ENCODE measurements around the gene FEN1. TPM values are rescaled to one million over a fixed set of nuclear protein-coding genes. Genes with fewer than 3 reads are reported as not detected.

The FEN1 gene
- total RNA-seq, 2 donors from 2014 or later = 4.5 to 5.4 TPM

- no peaks in the 10 kb centered on the region for H3K9me3 ChIP-seq
- DNase-seq (ENCODE audit: low spot score) = no peak
- H3K27ac ChIP-seq = no peak overlapping the region
- ATAC-seq (ENCODE audit: insufficient number of reproducible peaks, low FRiP score, low read depth) = no peak
- H3K27me3 ChIP-seq (replicated peaks; ENCODE audit: insufficient read depth) = no peaks in the 10 kb centered on the region
- no peak overlapping the region for H3K4me3 ChIP-seq
- H3K4me1 ChIP-seq (ENCODE audit: control insufficient read depth in 1 of 2, low read depth in 2 of 2) = no peaks in the 10 kb centered on the region
- no peaks in the 10 kb centered on the region for H3K36me3 ChIP-seq
- no peak for TF ChIP-seq CTCF (IDR thresholded peaks at IDR 0.05)
Observed at GRCh38 chr11:61765550-61766253, 27.0 kb upstream of the FEN1 start.

GRCh38 chr11:61766353-61766841, 26.3 kb upstream of the FEN1 start:
- Histone ChIP-seq H3K27me3 (replicated peaks; ENCODE audit: insufficient read depth) (no peaks in the 10 kb centered on the region), H3K27ac (no peak overlapping the region)
- no peak for TF ChIP-seq CTCF (IDR thresholded peaks at IDR 0.05)

GRCh38 chr11:61768376-61769076, 24.2 kb upstream of the FEN1 start:
- no peaks in the 10 kb centered on the region for H3K36me3 ChIP-seq
- no peak for ATAC-seq (ENCODE audit: insufficient number of reproducible peaks, low FRiP score, low read depth)
- H3K4me3 ChIP-seq = no peak overlapping the region
- no peaks in the 10 kb centered on the region for H3K9me3 ChIP-seq
- DNase-seq (ENCODE audit: low spot score) = no peak
- H3K27ac ChIP-seq = no peak overlapping the region
- H3K27me3 ChIP-seq (replicated peaks; ENCODE audit: insufficient read depth) = no peaks in the 10 kb centered on the region
- TF ChIP-seq CTCF (IDR thresholded peaks at IDR 0.05) = no peak
- no peaks in the 10 kb centered on the region for H3K4me1 ChIP-seq (ENCODE audit: control insufficient read depth in 1 of 2, low read depth in 2 of 2)

More at GRCh38 chr11:61766353-61766841, 26.3 kb upstream of the FEN1 start:
- no peak for ATAC-seq (ENCODE audit: insufficient number of reproducible peaks, low FRiP score, low read depth)
- Histone ChIP-seq H3K9me3 (no peaks in the 10 kb centered on the region), H3K4me3 (no peak overlapping the region), H3K4me1 (ENCODE audit: control insufficient read depth in 1 of 2, low read depth in 2 of 2) (no peaks in the 10 kb centered on the region), H3K36me3 (no peaks in the 10 kb centered on the region)
- no peak for DNase-seq (ENCODE audit: low spot score)

- DNase-seq (ENCODE audit: low spot score) (no peak), ATAC-seq (ENCODE audit: insufficient number of reproducible peaks, low FRiP score, low read depth) (no peak)
- no peaks in the 10 kb centered on the region for H3K27me3 ChIP-seq (replicated peaks; ENCODE audit: insufficient read depth)
- H3K4me3 ChIP-seq = no peak overlapping the region
- no peaks in the 10 kb centered on the region for H3K4me1 ChIP-seq (ENCODE audit: control insufficient read depth in 1 of 2, low read depth in 2 of 2)
- H3K36me3 ChIP-seq = no peaks in the 10 kb centered on the region
- no peak for TF ChIP-seq CTCF (IDR thresholded peaks at IDR 0.05)
- no peaks in the 10 kb centered on the region for H3K9me3 ChIP-seq
- no peak overlapping the region for H3K27ac ChIP-seq
Observed at GRCh38 chr11:61769169-61769920, 23.4 kb upstream of the FEN1 start.

Data from thoracic aorta (tissue), 2 donors.